NCI-H187 treated with DMSO at 0.1 percent for 48 hours (cell line): Measurements from ENCODE around the gene GTSE1.

Experiments used
- DNase-seq: peaks from one replicate; lab custom pipeline; 2025; lab: John Stamatoyannopoulos, UW

Gene GTSE1

DNA sequence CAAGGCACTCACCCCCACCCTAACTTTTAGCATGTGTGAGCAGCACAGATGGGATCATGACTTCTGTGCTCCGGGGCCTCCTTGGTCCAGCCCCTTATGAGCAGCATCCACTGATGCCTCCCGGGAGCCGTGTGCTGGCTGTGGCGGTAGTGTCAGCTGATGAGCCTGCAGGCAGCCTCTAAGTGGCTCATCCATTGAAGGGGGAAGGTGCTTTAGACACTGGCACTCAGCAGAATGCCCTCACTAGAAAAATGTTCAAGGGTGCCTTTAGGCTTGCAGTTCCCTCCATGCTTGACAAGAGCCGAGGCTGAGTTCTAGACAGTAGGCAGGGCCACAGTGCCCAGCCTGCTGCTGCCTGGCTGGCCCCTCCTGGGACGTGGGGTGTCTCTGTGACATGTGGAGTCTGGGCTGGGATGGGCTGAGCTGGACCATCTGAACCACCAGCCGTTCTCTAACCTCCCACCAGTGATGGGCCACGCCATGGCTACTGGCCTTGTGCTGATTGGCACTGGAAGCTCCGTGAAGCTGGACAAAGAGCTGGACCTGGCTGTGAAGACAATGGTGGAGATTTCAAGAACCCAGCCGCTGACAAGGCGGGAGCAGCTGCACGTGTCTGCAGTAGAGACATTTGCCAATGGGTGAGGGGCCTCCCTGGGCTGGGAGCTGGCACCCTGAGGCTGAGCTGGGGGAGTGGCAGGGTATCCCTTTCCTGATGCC lies 23.1 kb upstream of the GTSE1 start:
- no peak for DNase-seq

DNA sequence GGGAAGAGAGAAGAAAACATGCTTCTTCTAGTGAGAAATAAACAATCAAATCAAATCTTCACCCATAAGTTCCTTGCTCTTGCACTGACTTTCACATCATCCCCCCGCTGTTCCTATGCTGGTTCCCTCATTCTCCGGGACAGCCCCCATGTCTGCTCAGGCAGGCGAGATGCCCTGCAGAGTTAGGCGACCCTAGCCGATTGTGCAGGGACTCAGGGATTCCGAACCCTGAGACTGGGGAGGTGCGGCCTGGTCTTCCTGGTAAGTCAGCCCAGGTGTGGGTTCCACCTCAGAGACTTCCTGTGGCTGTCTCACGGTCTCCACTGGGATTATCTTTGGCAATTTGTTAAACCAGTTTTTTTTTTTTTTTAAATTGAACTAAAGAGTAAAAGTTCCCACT lies 22.3 kb upstream of the GTSE1 start:
- DNase-seq, result no peak

DNA sequence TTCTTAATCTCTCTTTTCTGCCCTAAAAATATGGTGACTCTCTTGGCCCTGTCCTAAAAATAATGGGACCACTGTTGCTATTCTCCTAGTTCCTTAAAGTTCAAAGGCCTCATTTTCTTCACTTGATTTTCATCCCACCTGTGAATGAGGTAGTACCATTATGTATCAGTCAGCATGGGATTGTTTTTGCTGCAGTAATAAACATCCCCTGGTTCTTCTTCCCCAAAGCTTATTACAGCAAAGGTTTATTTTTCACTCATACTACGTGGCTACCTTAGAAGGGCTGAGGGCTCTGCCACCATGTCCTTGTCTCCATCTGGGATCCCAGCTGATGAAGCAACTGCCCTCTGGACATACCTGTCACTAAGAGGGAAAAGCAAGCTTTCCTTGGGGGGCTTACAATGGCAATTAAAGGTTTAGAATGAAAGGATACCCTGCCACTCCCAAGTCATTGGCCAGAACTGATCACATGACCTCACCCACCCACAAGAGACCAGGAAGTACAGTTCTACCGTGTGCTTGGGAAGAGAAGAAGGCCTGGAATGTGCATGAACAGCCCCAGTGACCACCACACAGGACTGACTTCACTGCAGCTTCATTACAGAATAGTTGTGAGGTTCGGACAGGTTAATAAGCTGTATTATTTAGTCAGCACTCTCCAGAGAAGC lies 21.1 kb upstream of the GTSE1 start:
- DNase-seq, result no peak

DNA sequence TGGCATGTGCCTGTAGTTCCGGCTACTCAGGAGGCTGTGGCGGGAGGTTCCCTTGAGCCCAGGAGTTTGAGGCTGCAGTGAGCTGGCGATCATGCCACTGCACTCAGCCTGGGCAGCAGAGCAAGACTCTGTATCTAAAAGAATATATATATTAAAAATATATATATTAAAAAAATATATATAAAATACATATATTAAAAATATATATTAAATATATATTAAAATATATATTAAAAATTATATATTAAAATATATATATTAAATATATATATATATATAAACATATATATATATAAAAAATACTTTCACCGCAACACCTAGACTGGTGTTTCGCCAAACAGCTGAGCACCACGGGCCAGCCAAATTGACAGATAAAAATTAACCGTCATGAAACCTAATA lies 20.1 kb upstream of the GTSE1 start:
- no peak for DNase-seq

DNA sequence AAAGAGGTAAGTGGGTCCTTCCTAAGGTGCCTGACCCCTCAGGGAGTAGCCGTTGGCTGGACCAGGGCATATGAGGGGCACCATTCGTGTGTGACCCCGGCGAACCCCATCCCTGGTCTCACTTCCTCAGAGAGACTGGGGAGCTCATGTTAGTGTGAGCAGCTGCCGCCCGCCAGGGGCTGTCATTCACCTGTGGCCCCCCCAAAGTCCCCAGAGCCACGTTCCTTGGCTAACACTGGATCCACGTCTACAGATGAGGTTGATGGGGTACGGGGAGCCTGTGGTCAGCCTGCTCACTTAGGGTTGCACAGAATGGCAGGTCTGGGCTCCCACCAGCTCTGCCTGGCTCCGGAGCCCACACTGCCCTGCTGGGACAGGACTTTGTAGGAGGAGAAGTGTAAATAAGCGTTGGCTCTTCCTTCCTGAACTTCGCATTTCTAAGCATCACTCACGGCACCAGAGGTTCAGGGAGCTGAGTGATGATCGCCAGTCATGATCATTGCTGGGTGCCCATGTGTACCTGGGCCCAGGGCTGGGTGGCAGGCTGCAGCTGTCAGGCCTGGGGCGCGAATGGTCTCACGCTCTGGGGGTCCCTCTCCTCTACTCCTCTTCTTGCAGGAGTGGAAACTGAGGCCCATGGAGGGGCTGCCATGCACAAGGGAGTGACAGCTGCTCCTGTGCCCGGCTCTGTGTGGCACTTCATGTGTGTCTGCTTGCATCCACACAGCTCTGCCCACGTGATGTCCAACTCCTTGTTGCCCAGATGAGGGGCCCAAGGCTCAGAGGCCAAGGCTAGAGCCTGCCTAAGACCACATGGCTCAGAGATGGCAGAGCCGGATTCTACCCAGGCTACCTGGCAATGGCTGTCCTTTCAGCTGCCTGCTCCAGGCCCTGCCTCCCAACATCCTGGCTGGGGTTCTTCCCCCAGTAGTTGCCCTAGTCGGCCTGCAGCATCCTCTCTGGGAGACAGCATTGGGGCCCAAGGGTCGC lies 17.7 kb upstream of the GTSE1 start:
- DNase-seq, result no peak

DNA sequence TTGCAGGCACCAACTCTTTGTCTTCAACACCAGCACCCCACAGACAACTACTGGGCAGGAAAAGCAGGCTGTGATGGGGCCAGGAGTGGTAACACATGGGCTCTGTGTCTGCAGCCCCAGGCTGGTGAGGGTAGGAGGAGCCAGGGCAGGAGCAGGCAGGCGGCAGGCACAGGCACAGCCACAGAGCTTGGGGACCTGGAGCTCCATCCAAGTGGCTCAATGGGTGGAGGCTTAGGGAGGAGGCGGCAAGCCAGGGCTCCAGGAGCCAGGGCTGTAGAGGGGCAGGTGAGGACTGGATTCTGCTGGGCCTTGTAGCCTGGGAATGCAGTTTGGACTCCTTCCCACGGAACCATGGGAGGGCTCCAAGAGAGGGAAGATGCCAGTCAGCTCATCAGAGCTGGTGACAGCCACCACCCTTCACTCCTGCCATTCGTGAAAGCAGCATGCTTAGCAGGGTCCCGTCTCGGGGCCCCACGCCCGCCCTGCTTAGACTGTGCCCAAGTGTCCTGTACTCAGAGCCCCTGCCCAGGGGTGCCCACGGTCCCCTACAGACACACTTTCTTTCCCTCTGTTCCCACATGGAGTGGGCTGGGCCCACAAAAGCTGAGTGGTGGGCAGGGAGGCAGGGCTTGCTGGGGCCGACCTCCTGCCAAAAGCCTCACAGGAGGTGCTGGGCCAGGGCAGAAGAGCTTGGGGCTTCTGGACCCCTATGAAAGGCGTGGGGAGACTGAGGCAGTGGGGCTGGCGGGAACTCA lies 16.4 kb upstream of the GTSE1 start:
- DNase-seq, result no peak

DNA sequence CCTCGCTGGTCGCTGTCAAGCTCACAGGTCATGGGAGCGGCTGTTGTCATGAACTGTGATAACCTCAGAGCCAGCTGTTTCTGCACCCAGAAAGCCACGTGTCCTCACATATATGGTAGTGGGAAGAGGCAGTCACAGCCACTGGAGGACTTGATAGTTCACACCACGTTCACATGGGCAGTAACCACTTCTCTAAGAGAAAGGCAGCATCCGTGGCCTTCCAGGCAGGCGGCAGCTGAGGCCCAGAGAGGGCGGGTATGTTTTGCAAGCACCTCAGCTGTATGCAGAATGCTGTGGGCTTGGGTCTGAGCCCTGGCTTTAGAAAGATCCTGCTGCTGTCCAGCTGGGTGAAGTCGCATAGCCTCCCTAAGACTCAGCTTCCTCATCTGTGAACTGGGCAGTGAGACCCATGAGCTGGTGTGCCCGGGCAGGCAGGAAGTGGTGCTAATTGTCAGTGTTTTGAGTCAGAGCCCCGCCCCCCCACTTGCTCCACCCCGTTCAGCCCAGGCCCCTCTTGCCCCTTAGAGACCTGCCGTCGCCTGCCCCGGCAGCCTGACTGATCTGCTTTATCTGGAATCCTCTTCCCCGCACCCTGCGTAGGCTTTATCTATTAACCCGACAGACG lies 15.6 kb upstream of the GTSE1 start:
- DNase-seq, result no peak

DNA sequence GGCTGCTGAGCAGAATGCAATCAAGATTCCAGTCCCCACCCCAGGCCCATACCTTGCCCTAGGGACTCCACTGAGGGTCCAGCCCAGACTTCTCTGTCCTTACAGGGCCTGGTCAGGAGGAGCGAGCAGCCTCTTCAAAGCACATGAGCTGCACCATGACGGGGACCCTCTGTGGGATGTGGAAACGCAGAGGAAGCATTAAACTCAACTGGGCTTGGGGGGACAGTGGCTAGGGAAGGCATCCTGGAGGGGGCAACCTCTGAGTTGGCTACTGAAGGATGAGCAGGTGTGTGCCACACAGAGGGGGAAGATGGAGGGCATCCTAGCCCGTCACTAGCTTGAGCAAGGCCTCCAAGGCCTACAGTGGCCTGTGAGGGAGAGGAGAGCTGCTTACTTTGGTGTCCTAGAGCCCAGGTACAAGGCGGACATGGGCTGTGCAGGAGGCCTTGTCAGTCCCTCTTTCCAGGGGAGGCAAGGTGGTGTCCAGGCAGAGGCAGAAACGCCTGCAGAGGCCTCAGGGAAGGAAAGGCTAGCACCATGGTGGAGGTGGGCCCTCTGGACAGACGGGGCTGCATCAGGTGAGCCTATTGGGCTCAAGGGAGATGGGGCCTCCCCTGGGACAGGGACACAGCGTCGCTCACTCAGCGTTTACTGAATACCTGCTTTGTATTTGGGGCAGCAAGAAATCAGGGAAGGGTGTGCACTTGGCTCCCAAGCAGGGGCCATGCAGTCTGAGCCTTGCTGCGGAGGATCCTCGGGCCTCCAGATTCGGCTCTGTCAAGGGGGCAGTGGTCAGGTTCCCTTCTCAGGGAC lies 14.6 kb upstream of the GTSE1 start:
- no peak for DNase-seq

DNA sequence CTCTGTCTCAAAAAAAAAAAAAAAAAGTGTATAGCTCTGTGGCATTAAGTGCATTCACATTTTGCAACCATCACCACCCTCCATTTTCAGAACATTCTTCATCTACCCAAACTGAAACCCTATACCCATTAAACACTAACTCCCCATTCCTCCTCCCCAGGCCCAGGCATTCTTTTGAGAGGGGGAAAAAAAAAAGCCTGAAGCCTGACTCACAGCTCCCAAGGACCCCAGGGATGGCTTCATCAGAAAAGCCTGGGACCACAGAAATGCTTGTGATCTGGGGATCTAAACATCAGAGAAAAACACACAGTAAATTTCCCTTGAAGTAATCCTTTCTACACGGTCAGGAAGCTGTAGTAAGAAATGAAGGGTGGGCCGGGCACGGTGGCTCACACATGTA lies 10.7 kb upstream of the GTSE1 start:
- DNase-seq, result no peak

DNA sequence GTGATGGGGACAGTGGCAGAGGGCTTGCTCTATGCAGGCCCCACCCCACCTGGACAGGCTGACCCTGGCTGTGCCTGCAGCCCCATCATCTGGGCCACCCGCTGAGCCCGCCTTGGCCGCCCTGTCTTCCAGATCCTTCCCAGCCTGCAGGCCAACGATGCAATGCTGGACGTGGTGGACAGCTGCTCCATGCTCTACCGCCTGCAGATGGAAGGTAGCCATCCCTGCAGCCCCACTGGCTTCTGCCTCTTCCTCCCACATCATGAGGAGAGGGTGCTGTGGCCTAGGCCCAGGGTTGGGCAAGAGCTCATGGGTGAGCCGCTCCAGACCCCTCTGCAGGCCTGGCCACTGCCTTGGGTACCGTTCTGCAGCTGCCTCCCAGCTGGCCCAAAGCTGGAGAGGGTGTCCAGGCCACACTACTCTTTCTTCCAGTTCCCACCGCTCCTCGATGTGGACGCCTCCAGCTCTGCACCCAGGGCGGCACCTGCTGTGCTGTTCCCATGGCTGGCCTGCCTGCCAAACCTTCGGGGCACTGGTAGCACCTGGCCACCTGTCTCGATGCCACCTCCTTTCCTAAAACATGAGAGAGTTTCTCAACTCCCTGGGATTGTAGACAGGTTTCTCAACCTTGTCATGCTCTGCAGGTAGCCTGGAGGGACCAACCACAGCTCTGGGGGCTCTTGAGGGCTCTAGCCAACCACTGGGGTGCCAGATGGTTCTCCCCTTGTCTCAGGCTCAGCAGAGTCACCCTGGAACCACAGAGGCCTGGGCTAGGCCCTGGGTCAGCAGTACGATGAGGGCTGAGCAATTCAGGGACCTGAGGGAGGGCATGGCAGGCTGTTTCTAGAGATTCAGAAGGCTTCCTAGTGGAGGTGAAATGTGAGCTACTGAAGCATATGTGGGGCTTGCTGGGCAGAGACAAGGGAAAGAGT lies 9.5 kb upstream of the GTSE1 start:
- DNase-seq, result no peak

DNA sequence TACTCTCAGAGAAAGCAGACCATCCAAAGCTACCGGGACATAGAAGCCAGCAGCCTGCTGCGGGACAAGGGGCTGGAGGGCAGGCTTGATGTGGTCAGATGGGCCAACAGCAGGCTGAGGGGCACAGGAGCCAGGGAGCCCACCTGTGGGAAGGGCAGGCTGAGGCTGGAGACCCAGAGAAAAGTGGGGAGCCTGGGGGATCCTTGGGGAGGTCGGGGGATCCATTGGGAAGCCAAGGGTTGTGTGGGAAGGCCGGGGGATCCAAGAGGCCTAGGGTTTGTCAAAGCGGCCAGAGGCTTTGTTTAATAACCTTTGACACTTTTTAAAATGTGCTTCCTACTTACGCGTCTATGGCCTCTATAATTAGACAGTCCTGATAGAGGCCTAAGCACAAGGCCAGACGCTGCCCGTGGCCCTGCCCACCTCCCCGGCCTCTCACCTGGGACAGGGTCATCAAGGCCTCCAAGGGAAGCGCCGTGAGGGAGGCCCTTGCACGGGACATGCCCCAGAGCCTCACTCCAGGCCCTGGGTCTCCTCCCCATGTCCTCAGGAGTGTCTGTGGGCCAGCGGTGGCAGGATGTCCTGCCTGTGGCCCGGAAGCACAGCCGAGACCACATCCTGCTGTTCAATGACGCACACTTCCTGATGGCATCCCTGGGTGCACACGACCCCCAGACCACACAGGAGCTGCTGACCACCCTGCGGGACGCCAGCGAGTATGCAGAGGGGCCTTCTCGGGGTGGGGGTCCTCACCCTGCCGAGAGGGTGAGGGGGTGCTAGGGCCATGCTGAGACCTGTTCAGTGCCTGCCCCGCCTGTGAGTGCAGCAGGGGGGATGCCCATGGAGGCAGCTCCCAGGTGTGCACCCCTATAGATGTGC lies 8.6 kb upstream of the GTSE1 start:
- no peak for DNase-seq

- DNase-seq, result no peak
Observed at GRCh38 chr22:46288846-46289243, 7.8 kb upstream of the GTSE1 start.

DNA sequence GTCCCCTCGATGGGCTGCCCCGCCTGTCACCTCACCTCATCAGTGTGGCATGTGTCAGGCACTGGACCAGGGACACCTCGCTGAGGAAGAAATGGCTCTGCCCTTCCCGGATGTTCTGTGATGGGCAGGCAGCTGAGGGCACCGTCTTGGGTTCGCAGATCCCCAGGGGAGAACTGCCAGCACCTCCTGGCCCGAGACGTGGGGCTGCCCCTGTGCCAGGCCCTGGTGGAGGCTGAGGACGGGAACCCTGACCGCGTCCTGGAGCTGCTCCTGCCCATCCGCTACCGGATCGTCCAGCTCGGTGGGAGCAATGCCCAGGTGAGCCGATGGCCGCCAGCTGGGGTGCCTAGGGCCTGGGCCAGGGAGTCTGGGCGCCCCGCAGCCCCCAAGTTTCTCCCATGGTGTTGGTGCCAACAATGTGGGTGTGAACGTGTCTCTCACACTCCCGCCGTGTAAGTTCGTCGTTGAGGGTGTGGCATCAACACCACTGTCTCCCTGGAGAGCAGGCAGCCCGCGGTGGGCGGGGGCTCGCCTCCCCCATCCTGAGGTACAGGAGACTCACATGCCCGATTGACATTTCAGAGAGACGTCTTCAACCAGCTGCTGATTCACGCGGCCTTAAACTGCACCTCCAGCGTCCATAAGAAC lies 7.3 kb upstream of the GTSE1 start:
- no peak for DNase-seq

DNA sequence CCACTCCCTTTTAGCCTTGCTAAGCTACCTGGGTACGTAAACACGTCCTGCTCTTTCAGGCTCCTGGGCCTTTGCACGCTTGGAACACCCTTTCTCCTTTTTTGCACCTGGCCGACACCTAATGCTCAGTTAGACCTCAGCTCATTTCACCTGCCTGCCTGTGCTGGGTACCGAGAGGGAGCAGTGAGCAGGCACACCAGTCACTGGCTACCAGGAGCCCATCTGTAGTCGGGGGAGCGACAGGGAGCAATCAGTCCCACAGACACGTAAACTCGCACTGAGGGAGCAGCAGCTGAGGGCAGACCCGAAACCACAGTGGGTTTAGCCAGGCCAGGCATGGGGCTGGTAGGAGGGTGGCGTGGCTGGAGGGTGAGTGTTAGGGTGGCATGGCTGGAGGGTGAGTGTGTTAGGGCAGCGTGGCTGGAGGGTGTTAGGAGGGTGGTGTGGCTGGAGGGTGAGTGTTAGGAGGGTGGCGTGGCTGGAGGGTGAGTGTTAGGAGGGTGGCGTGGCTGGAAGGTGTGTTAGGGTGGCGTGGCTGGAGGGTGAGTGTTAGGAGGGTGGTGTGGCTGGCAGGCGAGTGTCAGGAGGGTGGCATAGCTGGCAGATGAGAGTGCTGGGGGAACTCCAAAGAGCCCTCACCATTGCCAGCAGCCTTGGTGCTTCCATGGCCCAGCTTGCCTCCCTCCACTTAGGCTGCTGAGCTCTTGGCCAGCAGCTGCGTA lies 6.4 kb upstream of the GTSE1 start:
- no peak for DNase-seq

DNA sequence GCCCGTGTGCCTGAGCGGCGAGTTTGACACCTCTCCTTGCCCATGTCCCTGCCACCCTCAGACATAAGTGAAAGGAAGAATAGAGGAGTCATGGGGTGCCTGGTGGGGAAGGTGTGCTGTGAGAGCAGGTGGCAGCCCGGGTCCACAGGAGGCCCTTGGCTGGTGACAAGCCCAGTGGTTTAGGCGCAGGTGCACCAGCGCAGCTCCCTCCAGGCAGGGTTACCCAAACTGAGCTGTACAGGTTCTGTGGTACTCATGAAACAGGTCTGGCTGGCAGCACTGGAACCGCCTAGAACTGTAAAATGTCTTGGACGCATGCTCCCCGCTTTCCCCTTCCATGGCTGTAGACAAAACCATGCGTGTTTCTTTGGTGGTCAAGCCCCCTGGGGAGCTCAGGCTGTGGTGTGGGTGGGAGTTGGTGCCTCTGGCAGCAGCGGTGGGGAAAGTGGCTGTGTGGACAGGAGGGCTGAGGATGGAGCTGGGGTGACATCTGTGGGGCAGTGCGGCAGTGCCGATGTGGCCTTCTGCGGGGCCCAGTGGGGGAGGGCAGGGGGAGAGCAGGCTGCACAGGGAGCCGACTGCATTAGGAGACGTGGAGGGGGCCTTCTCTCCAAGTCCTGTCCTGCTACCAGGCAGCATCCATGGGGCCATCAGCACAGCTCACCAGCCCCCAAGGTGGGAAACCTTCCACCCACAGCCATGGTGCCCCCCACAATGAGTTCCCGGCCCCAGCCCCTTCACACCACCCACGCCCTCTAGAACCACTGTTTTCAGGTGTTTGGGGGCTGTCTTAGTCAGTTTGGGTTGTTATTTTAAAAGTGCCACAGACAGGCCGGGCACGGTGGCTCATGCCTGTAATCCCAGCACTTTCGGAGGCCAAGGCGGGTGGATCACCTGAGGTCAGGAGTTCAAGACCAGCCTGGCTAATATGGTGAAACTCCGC lies 5.6 kb upstream of the GTSE1 start:
- no peak for DNase-seq

DNA sequence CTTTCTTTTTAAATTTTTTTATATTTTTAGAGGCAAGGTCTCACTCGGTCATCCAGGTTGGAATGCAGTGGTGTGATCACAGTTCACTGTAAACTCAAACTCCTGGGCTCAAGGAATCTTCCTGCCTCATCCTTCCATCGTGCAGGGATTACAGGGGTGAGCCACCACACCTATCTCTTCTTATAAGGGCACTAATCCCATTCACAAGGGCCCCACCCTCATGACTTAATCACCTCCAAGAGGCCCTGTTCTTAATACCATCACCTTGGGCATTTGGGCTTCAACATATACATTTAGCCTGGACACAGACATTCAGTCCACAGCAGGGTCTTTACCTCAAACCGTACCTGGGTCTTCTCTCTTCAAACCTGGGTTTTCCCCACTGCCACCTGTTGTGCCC lies 4.5 kb upstream of the GTSE1 start:
- no peak for DNase-seq
